ENCODE measurements around the gene DCDC1.

- TF ChIP-seq CTCF (IDR thresholded peaks at IDR 0.05) (no peak), POLR2A (IDR thresholded peaks at IDR 0.05) (no peak)
Observed at GRCh38 chr11:31132531-31133421, 236.8 kb downstream of the DCDC1 start.

Measured in lower leg skin (tissue), 3 donors.